Measurements from ENCODE around the gene NEDD1. TPM values are rescaled to one million over a fixed set of nuclear protein-coding genes. Genes with fewer than 3 reads are reported as not detected.

The NEDD1 gene
- total RNA-seq, 1 donor from 2014 or later, result 29.4 TPM

GRCh38 chr12:96901175-96901574 lies 5.9 kb upstream of the NEDD1 start:
- DNase-seq (ENCODE audit: low spot score), result no peak

- no peak for DNase-seq (ENCODE audit: low spot score)
Observed at GRCh38 chr12:96902076-96902475, 5.0 kb upstream of the NEDD1 start.

DNA sequence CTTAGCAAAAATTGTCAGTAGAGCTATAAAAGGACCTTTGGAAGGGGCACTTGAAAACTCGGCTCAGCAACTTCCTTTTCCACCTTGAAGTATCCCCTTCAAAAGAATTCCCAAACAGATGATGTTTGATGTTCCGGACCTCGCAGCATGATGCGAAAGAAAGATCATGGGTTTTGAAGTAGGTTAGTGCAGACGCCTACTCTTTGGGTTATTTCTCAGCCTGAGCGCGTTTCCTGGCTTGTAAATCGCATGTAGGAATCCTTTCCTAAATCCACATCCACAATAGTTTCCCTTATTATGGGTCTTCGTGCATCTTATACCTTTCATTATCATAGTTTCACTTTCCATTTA lies 584 bp upstream of the NEDD1 start:
- DNase-seq (ENCODE audit: low spot score), result no peak

GRCh38 chr12:96907671-96908422 lies 790 bp downstream of the NEDD1 start:
- DNase-seq (ENCODE audit: low spot score), result peak; percentile 32

DNA sequence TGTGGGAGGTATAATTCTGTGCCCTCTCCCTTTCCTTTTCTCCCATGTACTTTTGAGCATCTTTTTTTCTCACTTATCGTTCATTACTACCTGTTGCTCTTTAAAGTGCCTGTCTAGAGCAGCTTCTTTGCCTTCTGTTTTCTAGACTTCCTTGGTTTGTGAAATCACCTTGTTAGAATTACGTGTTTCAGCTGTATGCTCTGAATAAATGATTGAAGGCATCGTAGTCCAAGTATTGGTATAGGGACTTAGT lies 1.3 kb downstream of the NEDD1 start:
- DNase-seq (ENCODE audit: low spot score), result no peak

DNA sequence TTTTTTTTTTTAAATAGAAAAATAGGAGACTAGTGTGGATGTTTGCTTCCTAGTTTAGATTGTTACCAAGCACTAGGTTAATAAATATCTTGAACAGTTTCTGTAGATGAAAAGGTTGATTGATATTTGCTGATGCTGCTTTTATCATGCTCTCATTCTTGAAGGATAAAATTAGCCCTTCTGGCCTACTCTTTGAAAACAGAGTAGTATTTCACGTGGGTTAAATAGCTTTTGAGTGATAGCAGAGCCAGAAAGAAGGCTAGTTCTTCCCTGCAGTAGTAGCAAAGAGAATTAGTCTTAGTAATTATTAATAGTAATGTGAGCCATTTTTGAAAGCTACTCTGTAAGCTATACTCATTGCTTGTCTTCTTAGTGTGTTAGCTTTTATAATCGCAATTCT lies 5.2 kb downstream of the NEDD1 start:
- DNase-seq (ENCODE audit: low spot score), result no peak

- DNase-seq (ENCODE audit: low spot score), result no peak
Observed at GRCh38 chr12:96912943-96913342, 5.9 kb downstream of the NEDD1 start.

DNA sequence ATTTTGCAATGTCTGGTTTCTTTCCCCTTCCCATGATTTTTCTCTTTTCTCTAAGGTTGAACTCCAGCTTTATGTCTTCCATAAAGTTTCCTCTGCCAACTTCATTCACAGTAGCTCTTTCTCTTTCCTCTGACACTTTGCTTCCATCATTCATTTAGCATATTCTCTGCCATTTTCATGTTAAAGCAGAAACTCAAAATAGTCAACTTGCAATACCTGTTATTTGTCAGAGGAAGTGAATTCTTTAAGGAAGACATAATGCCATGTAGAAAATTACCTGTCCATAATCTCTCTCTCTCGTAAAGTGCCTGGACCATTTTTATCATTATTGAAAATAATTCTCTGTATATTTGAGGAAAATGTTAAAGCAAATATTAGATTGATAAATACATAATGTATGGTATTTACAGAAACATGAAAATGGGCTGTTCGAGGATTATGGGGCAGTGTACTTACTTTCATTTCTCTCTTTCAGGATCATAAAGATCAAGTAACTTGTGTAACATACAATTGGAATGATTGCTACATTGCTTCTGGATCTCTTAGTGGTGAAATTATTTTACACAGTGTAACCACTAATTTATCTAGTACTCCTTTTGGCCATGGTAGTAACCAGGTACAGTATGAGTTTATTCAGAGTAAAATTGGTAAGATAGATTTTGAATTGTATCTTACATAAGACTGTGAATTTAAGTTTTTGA lies 12.6 kb downstream of the NEDD1 start:
- no peak for DNase-seq (ENCODE audit: low spot score)

- no peak for DNase-seq (ENCODE audit: low spot score)
Observed at GRCh38 chr12:96948782-96949181, 41.7 kb downstream of the NEDD1 start.

GRCh38 chr12:96979532-96979931 lies 72.5 kb downstream of the NEDD1 start:
- DNase-seq (ENCODE audit: low spot score), result no peak

GRCh38 chr12:96980991-96981414 lies 73.9 kb downstream of the NEDD1 start:
- peak; percentile 50 for DNase-seq (ENCODE audit: low spot score)

DNA sequence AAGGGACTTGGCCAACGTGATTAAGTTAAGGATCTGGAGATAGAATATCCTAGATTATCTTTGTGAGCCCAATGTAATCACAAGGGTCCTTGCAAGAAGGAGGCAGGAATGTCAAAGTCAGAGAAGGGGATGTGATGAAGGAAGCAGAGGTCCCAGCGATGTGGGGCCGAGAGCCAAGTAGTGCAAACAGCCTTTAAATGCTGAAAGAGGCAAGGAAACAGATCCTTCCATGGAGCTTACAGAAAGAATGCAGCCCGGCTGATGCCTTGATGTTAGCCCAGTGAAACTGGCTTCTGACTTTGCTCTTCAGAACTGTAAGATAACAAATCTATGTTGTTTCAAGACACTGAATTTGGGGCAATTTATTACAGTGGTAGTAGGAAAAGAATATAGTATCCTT lies 74.9 kb downstream of the NEDD1 start:
- peak; percentile 26 for DNase-seq (ENCODE audit: low spot score)

DNA sequence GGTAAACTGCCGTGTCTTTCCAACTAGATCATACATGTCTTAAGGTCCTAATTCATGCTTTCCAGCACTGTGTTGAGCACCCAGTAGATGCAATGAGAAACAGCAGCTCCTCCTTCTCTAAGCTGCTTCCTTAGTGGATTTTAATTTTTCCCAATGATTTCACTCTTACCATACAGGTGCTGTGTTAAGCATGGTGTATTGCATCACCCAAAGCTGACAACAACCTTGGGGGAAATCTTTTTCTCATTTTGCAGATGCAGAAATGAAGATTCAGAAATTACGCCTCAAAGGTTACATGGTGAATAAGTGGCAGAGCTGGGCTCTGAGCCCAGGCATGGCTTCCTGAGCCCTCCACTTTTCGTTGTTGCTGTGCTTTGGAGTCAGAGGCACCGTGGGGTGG lies 75.6 kb downstream of the NEDD1 start:
- DNase-seq (ENCODE audit: low spot score), result no peak

DNA sequence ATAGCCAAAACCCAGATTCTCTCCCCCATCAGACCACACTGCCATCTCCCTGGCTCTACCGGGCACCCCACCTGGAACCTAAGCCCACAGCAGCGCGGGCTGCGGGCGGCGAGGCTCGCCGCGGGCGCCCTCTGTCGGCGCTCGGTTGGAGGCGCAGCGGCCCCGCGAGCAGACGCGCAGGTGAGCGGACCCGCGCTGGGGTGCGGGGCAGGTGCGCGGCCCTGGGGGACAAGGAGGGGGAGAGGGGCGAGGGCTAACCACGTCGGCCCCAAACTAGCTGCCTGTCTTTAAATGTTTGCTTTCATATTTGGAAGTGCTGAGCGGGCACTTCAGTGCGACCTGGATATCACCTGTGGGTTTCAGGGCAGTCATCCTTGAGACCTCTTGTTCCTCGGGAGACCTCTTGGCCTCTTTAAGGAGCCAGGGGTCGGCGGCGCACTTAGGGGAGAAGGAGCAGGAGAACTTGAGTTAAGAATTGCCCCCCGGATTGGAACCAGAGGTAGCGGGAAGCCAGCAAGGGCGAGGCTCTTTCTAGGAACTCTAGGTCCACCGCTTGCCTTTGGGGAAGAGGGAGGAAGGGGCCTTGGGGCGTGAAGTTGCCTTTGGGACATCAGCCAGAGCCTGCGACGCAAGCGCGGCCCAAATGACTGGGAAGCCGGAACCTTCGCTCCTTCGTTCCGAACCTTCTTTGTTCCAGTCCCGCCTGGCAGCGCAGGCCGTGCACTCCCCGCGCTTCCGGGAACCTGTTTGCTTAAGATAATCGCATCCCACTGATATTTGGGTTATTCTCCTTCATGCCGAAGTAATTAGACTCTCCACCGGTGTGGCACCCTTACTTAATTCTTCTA lies 78.7 kb downstream of the NEDD1 start:
- no peak for DNase-seq (ENCODE audit: low spot score)

DNA sequence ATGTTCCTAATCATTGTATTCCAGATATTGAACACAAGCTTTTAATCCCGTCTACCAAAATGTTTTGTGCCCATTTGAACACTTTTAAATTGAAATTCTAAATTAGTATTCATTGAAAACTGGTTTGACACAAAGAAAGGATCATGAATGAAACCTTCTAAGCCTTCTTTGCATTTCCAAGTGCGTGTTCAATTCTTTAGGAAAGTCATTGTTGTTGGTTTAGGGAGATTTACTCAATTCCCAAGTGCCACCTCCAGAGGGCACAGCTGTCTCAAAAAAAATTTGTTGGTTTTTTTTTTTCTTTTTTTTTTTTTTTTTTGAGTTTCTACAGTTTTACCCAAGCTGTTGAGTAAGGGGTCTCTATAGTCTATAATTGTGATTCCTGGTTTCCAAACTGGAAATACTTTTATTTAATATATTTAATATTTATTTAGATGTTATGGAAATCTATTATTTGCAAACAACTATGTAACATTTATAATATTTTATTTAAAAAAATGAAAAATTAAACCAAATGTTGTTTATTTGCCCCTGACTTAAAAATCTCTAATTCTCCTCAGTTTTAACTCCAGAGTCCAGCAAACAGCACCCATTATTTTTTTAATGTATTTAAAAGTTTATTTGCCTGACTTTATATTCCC lies 79.9 kb downstream of the NEDD1 start:
- DNase-seq (ENCODE audit: low spot score), result peak; percentile 48

DNA sequence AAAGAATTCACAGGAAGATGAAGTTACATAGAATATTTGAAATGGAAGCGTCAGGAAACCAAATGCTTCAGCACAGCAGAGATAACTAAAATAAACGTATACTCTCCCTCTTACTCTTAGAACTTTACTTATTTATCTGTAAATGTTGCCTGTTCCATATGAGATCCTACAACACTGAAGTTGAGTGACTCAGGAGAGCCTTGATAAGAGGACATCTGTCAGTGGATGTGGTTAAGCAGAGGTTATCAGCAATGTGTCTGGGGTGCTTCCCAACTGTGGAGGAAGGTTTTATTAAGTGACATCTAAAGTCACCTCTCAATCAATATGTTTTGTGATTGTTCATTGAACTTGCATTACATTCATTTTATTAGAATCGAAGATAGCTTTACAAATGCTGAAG lies 81.9 kb downstream of the NEDD1 start:
- no peak for DNase-seq (ENCODE audit: low spot score)

DNA sequence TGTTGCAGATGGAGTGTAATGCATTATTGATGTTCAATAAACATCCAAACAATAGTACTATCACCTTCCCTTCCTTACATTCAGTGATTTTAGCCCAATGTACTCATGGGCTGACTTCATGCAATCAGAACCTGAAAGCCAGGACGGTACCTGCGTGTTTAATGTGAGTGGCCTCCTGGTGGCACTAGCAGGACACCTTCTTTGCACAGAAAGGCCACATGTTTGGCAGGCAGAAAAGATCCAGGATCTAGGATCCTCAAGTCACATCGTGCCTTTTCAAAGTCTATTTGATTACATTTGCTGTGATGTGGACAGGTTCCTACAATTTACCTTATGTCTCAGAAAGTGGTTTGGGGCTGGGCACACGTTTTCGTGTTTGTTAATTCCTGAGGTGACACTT lies 82.9 kb downstream of the NEDD1 start:
- DNase-seq (ENCODE audit: low spot score), result no peak

GRCh38 chr12:96994900-96995299 lies 87.8 kb downstream of the NEDD1 start:
- no peak for DNase-seq (ENCODE audit: low spot score)

DNA sequence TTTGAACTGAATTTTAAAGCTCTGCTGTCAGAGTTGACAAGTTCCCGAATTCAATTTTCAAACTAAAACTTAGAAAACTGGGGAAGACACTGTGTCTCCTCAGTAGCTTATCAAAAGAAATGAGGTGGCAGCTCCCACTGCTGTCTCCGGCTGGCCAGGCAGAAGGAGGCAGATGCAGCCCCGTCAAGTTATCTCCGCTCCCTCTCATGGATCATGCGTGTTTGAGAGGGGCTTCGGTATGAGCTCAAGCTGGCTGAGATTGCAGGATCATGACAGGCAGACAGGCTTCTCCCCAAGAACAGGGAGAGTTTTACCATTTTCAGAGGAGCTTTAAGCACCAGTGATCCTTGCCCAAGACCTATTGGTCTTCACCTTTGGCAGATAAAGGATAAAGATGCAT lies 88.8 kb downstream of the NEDD1 start:
- DNase-seq (ENCODE audit: low spot score), result no peak

- no peak for DNase-seq (ENCODE audit: low spot score)
Observed at GRCh38 chr12:96997797-96998484, 90.9 kb downstream of the NEDD1 start.

DNA sequence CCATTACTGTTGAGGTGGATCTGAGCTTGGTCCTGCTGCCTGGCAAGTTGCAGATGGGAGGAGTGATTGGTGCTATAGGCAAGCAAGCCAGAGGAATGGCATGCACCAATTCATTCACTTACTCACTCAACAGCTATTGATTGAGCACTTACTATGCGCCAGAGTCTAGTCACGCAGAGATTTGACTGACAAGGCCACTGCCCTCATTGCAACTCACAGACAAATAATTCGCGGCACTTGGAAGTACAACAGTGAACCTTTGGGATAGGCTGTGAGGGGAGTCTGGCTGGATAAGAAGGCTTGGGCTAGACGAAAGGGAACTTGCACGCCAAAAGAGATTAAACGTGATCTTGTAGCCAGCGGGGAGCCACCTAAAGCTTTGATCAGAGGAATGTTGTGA lies 96.2 kb downstream of the NEDD1 start:
- no peak for DNase-seq (ENCODE audit: low spot score)
